Ramos (cell line): ENCODE measurements around the gene MUC12.

Experiments
- in situ Hi-C: fragments of 300-500 bp; cut with MboI; formaldehyde crosslinking; loops from one replicate; pipeline ENCODE4 v1.14.3; 2022; ENCODE audit warnings: low sequenced_read_pairs; ENCODE audit not compliant: unreplicated experiment

Gene MUC12

DNA sequence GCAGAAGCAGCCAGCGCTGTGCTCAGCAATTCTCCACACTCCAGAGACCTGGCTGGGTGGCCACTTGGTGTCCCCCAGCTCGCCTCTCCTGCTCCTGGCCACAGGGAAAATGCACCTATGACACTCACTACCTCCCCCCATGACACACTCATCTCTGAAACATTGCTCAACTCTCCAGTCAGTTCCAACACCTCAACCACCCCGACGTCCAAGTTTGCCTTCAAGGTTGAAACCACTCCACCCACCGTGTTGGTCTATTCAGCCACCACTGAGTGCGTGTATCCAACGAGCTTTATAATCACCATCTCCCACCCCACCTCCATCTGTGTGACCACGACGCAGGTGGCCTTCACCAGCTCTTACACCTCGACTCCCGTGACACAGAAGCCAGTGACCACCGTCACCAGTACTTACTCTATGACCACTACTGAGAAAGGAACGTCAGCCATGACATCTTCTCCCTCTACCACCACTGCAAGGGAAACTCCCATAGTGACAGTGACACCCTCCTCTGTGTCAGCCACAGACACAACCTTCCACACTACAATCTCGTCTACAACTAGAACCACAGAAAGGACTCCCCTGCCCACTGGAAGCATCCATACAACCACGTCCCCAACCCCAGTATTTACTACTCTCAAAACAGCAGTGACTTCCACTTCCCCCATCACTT, 17.3 kb upstream of the MUC12 start:
- in situ Hi-C loops: no loop called here

DNA sequence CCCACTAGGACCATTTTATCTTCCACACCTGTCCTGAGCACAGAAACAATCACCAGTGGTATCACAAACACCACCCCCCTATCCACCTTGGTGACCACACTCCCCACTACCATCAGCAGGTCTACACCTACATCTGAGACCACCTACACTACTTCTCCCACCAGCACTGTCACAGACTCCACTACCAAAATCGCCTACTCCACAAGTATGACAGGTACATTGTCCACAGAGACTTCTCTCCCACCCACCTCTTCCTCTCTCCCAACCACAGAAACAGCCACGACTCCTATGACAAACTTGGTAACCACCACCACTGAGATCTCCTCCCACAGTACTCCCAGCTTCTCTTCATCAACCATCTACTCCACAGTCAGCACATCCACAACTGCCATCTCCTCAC, 16.7 kb upstream of the MUC12 start:
- in situ Hi-C loops: no loop called here

DNA sequence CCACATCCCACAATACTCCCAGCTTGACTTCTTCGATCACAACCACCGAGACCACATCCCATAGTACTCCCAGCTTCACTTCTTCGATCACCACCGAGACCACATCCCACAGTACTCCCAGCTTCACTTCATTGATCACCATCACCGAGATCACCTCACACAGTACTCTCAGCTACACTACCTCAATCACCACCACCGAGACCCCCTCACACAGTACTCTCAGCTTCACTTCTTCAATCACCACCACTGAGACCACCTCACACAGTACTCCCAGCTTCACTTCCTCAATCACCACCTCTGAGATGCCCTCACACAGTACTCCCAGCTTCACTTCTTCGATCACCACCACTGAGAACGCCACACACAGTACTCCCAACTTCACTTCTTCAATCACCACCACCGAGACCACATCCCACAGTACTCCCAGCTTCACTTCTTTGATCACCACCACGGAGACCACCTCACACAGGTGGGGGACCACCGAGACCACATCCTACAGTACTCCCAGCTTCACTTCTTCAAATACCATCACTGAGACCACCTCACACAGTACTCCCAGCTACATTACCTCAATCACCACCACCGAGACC, 11.4 kb upstream of the MUC12 start:
- in situ Hi-C loops: no loop called here

DNA sequence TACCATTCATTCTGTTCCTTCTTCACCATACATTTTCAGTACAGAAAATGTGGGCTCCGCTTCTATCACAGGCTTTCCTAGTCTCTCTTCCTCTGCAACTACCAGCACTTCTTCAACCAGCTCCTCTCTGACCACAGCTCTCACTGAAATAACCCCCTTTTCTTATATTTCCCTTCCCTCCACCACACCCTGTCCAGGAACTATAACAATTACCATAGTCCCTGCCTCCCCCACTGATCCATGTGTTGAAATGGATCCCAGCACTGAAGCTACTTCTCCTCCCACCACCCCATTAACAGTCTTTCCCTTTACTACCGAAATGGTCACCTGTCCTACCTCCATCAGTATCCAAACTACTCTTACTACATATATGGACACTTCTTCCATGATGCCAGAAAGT, 9.5 kb upstream of the MUC12 start:
- in situ Hi-C loops: no loop called here

DNA sequence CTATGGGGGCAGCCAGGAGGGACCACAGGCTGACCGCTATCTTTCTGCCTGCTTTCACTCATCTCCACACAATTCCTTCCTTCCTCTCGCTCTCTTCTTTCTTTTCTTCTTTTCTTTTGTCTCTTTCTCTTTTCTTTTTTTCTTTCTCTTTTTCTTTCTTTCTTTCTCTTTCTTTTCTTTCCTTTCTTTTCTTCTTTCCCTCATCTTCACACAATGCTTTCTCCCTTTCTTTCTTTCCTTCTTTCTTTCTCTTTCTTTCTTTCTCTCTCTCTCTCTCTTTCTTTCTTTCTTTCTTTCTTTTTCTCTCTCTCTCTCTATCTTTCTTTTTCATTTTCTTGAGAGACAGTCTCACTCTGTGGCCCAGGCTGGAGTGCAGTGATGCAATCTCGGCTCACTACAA, 6.8 kb upstream of the MUC12 start:
- in situ Hi-C loops: no loop called here

- in situ Hi-C loops: no loop called here
These were observed 6.0 kb upstream of the MUC12 start for GRCh38 chr7:100963386-100963785.

DNA sequence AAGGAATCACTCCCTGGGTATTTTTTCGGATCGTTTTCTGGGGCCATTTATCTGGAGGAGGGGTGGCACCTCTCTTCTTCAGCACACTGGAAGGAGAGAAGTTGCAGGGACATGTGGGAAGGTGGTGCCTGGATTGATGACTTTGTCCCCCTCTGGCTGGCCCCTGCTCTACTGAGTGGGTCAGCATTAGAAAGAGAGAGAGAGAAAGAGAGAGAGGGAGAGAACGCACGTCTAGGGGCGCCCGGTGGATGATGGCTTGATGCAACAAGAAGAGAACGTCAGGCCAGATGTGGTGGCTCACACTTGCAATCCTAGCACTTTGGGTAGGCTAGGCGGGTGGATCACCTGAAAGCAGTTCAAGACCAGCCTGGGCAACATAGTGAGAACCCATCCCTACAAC, 5.5 kb upstream of the MUC12 start:
- in situ Hi-C loops: no loop called here

- in situ Hi-C loops: no loop called here
These were observed 4.7 kb upstream of the MUC12 start for GRCh38 chr7:100964630-100965029.

DNA sequence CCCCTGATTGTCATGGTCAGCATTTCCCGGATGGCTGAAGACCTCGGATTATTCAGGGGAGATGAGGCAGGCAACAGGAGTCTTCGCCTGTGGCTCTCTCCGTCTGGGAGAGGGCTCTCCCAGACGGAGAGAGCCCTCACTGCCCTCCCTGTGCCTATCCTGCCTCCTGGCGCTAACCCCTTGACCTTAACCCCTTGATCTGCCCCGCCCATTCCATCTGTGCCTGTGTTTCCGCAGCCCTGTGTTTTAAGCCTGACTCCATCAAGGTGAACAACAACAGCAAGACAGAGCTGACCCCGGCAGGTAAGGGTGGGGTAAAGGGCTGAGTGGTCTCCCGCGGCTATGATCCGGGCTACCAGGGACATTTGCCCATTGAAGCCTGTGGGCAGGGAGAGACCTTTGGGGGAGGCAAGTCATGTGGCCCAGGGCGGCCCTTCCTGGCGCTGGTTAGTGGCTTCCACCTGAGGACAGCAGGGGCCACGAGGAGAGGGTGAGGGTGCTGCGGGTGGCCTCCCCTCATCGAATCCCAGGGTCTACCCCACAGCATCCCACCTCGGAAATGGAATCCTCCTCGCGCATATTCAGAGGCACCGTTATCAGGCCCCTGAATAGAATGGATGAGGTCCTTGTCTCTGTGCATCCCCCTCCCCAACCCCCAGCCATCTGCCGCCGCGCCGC, 4.2 kb upstream of the MUC12 start:
- in situ Hi-C loops: no loop called here

- in situ Hi-C loops: no loop called here
These were observed 3.4 kb upstream of the MUC12 start for GRCh38 chr7:100965723-100966541.

- in situ Hi-C loops: no loop called here
These were observed 2.6 kb upstream of the MUC12 start for GRCh38 chr7:100966542-100967291.

DNA sequence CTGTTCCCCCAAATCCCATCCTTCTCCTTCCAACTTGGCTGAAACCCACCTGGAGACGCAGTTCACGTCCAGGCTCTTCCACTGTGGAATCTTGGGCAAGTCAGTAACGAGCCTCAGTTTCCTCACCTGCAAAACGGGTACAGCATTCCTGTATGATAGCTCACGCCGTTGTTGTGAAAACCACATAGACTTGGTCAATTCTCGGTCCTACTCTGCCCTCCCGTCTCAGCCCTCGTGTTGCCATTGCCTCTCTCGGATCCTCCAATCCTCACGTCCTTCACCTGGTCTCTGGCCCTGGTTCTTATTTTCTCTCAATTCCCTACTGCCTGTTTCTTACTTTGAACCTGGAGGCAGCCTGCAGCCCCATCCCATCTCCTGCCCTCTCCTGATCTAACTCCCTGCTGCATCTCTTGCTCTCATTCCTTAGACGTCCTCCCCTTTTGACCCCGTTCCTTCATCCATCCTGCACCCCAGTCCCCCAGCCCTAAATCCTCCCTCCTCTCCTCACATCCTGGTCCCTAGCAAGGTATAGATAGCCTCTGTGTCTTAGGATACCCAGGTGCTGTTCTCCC, 2.0 kb upstream of the MUC12 start:
- in situ Hi-C loops: no loop called here

DNA sequence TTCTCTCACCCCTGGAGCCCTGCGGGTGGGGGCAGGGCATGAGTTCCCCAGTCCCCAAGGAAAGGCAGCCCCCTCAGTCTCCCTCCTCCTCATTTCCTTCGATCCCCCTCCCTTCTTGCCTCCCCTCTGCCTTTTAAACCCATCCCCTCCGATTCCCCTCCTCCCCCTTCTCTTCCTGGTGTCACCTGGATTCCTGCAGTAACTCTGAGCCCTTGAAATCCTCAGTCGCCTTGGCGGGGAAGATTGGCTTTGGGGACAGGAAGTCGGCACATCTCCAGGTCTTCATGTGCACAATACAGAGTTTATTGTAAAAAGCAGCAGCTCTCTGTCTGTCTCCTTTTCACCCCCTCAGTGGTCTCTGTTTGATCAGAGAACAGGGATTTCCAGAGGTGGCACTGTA, 1.3 kb upstream of the MUC12 start:
- in situ Hi-C loops: no loop called here

DNA sequence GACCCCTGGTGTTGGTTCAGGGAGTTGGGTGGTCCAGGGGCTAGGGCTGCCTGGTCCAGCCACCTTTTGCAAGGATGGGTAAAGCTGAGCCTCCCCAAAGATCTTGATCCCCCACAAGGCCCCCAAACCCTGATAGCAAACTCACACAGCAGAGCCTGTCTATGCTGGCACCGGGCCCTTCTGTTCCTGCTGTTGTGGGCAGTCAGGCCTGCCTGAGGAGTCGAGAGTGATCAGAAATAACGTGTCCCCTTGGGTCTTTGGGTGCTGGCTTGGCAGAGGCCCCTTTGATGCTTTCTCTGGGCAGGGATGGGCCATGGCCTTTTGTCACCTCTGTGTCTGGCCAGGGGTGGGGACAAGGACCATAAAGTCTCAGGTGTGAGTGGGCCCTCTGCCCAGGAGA, 715 bp upstream of the MUC12 start:
- in situ Hi-C loops: no loop called here

DNA sequence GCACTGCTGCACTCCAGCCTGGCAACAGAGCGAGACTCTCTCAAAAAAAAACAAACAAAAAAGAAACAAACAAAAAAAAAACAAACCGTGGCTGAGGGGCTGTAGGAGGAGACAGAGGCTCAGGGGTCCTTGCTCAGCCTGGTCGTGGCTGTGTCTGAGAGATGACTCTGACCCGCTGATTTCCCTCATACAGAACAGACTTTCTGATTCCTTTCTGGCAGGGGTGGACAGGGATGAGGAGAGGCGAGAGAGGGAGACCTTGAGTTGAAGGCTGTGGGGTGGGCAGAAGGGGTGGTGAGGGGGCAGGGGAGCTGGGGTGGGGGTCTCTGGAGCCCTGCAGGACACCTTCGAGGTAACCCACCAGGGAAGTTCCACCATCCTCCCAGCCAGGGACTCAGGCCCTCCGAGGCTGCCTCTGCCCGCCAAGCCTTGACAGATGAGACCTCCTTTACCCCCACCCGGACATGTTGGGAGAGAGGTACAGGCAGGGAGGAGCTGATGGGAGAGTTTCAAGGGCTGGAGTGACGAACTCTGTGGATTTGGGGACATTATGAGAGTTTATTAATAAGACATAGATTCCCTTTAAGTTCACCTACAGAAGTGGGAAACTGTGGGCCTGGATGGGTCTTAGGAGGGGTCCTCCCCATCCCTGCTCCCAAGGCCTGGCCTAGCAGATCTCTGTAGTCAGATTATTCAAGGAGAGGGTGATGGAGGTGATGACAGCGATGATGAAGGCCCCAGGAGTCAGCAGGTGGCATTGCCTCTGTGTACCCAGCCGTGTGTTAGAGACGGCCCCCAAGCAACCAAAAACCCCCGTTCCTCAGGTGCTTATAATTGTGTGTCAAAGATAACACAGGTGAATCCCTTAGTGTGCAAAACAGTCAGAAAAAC, 2.0 kb downstream of the MUC12 start:
- in situ Hi-C loops: no loop called here

DNA sequence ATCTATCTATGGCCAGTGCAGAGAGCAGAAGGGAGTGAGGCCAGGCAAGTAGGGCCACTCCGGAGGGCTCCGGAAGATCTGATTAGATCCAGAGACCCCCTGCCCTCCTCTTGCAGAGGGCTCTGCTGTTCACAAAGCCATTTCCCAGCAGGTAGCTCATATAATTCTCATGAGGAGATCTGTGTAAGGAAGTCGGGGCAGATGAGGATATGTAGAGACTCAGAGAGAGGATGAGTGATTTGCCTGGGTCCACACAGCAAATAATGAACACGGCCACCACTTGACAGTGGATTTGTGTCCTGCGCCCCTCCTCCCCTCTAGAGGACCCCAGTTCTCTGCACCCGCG, 2.6 kb downstream of the MUC12 start:
- in situ Hi-C loops: no loop called here

- in situ Hi-C loops: no loop called here
These were observed 4.7 kb downstream of the MUC12 start for GRCh38 chr7:100974021-100974420.

GRCh38 chr7:100975371-100975821, 6.0 kb downstream of the MUC12 start:
- in situ Hi-C loops: no loop called here

DNA sequence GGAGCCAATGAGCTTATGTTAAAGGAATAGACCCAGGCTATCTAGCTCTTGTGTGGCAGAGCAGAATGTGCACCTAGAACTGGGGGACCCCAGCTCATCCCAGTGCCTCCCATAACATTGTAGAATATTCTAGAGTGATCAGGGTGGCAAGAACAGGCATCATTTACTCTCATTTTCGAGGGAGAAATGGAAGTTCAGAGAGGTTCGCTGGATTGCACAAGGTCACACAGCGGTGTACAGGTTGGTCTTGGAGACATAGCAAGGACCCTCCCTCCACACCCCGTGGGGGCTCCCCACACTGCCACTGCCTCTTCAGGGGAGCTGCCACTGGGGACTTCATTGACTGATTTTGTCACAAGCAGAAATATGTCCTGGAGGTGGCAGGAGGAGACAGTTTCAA, 8.9 kb downstream of the MUC12 start:
- in situ Hi-C loops: no loop called here
